Measurements from ENCODE around the gene CBX8.

The CBX8 gene

DNA sequence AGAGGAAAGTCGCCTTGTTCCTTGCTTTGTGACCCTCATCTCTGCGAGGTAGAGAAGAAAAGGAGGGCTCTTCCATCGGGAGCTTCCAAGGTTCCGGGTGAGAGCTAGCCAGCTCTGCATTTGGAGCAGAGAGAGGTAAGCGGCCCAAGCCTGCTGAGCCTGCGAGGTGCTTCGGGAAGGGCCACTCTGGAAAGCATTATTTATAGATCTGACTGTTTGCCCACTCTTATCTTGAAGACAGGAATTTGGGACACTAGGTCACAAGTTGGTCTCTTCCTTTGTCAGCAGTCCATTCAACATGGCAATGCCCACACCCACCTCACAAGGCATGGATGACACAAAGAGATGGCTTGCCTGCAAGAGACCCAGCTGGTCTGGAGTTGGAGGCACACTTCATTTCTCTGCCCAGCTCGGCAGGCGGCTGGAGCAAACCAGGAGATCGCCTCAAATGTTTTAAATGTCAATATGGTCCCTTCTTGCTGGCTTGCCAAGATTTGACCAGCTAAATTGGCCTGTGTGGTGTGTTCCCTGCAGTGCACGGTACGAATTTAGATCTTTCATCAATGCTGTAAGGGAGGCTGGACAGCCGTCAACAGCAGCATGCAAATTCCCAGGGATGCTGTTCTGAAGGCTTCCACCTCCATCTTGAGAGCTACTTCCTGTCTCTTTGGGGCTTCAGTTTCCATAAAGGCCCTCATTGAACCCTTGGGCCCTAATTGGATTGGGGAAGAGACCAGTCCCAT lies 22.8 kb upstream of the CBX8 start:
- TF ChIP-seq CTCF (conservative IDR thresholded peaks at IDR 0.05; ENCODE audit: control insufficient read depth, insufficient read depth, low read depth, low read length): no peak
- no peak for DNase-seq (ENCODE audit: low read depth)
- H3K4me3 ChIP-seq (ENCODE audit: control insufficient read depth, low read depth, low read length): no peak overlapping the region

- no peak for TF ChIP-seq CTCF (conservative IDR thresholded peaks at IDR 0.05; ENCODE audit: control insufficient read depth, insufficient read depth, low read depth, low read length)
- DNase-seq (ENCODE audit: low read depth): no peak
- H3K4me3 ChIP-seq (ENCODE audit: control insufficient read depth, low read depth, low read length): no peak overlapping the region
Measured at GRCh38 chr17:79819085-79819484, 22.2 kb upstream of the CBX8 start.

DNA sequence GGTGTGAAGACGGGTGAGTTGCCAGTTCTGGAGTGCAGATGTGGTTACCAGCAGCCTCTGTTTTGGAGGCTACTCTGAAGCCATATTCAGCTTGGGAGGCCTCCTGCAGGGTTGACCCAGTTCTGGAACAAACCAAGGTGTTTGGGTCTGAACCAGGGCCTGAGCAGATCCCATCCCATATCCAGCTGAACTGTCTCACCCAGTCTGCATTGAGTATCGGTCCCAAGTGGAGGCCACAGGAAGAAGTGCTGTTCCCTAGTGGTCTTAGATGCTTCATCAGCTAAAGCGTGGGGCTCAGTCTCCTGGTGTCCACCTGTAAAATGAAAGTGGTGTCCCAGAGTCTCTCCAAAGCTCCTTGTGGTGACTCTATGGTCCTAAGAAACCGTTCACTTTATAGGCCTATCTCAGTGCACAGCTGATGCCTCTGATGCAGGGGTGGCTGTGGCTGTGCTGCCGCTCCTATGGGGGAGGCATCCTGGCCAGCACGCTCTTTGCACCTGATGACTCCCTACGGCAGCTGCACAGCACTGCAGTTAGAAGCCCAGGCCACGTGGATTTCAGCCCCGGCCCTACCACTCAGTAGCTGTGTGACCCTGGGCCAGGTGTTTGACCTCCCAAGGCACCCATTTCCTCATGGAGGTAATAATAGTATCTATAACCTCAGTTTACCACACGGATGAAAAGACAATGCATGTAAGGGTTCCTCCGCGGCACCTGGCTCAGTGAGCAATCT lies 21.3 kb upstream of the CBX8 start:
- no peak for TF ChIP-seq CTCF (conservative IDR thresholded peaks at IDR 0.05; ENCODE audit: control insufficient read depth, insufficient read depth, low read depth, low read length)

DNA sequence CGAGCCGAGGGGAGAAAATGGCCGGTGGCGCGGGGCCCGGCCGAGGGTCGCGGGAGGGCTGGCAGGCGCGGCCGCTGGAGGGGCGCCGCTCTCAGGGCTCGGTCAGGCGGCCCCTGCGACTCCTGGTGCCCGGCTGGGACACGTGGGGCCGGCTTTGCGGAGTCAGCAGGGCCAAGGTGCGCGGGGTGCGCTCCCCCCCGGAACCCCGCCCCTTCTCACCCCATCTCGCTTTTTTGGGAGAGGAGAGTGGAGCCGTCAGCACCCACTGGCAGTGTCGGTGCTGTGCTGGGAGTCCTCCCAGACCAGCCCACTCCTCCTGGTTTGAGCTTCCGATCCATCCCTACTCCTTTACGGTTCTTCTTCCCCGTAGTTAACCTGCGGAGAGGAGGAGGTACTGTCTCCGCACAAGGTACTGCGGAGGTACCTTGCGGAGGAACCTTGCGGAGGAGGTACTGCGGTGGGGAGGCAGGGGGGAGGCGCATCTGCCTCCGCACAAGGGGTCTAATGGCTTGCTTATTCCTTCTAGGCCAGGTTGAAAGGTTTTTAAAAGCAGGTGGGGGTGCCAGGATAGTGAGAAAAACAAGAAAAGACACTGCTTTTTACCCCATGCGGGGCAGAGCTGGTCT lies 19.1 kb upstream of the CBX8 start:
- no peak for TF ChIP-seq CTCF (conservative IDR thresholded peaks at IDR 0.05; ENCODE audit: control insufficient read depth, insufficient read depth, low read depth, low read length)
- DNase-seq (ENCODE audit: low read depth): no peak
- H3K4me3 ChIP-seq (ENCODE audit: control insufficient read depth, low read depth, low read length): no peak overlapping the region

More for the DNA sequence above, 21.3 kb upstream of the CBX8 start:
- no peak for DNase-seq (ENCODE audit: low read depth)
- H3K4me3 ChIP-seq (ENCODE audit: control insufficient read depth, low read depth, low read length): no peak overlapping the region

DNA sequence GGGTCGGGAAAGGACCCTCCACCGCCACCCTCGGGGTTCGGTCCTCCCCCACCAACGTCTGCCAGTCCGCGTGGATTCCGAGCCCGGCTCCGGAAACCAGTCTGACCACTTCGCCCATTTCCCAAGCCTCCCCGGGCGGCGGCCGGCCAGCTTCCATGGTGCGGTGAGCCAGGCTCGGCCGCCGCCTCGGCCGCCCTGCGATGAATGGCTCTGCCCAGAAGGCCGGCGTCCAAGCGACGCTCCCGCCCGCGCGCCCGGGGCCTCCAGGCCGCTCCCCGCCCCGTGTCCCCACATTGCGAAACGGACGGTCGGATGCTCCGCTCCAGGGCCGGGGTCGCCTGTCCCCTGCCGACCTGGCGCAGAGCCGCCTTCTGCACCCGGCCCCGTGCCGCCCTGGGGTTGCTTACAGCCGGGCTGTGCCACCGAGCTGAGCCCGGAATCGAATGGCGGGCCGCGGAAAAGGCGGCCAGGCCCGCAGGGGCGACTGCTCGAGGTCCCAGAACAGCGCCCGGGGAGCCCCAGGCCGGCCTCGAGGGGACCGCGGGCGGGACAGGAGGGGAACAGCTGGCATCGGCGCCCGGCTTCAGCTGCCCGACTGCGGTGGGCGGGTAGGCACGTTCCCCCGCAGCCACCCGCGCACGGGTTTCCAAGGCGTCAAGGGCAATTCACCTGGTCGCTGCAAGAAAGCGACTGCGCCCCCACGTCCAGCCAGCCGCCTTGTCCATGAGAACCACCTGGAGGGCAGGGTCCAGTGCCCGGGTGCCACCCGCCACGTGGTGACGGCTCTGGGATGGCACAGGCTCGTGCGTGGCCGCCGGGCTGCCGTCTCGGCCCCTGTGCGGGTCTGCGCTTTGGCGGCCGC lies 18.3 kb upstream of the CBX8 start:
- H3K4me3 ChIP-seq (ENCODE audit: control insufficient read depth, low read depth, low read length): no peak overlapping the region
- no peak for DNase-seq (ENCODE audit: low read depth)
- TF ChIP-seq CTCF (conservative IDR thresholded peaks at IDR 0.05; ENCODE audit: control insufficient read depth, insufficient read depth, low read depth, low read length): no peak
